Measurements from ENCODE around the gene IFT81.

GRCh38 chr12:110171636-110172035 is 47.5 kb downstream of the IFT81 start:
- no peak for TF ChIP-seq CTCF (IDR thresholded peaks at IDR 0.05)
- TF ChIP-seq POLR2A (IDR thresholded peaks at IDR 0.05), result no peak

Data from sigmoid colon (tissue), 3 donors.